ENCODE measurements around the gene RIMBP3B.
"Not testable (repeated sequence)": the region's sequence is repeated elsewhere in the genome, so short reads cannot be mapped to it uniquely, and the experiment has no call there.

The RIMBP3B gene

DNA sequence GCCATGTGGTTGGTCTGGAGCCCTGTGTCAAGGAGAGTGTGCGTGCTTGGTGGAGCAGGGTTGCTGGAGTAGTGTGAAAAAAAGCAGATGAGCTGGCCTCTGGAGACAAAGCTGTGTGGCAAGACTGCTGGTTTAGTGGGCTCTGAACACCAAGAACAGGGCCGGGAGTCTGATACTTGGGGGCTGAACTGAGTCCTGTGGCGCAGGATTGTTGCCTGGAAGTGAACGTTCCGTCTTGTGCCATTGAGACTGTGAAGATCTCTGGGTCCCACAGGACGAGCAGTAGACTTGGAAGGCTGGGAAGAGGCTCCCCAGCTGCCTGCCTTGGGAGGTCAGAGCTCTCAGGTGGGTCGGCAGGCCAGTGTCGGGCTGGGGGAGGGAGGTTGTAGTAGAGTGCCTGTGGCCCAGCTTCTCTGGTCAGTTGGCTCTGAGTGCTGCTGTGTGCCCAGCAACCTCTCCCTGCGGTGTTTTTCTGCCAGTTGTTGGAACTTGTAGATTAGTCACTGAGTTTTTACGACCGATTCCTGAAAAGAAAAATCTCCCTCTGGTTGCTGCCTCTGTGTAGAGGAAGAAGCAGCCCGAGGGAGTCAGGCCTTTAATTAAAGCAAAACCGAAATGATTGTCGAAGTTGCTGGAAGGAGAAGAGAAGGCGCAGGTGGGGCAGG is 35.6 kb downstream of the RIMBP3B start:
- DNase-seq = not testable (repeated sequence)

DNA sequence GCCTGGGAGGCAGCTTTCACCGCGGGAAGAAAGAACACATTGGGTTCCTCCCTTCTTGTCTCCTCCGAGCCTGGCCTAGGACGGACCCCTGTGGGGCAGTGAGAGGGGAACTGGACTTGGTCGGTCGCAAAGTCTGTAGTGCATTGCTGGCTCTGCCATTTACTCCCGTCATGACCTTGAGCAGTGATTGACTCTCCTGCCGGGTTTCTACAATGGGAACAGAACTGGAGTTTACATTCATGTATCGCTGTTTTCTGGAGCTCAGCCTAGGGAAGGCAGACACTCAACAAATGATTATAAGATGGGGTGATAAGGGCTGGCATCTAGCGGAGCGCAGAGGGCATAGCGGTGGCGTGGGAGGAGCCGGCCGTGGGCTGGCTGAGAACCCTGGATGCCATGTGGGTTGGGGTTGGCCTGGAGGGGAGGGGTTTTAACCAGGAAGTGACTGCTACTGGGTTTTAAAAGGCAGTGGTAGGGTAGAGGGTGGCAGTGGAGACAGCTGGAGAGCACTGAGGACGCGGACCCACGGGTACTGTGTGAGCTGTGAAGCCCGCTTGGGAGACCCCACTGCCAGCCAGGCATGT is 36.7 kb downstream of the RIMBP3B start:
- not testable (repeated sequence) for DNase-seq

DNA sequence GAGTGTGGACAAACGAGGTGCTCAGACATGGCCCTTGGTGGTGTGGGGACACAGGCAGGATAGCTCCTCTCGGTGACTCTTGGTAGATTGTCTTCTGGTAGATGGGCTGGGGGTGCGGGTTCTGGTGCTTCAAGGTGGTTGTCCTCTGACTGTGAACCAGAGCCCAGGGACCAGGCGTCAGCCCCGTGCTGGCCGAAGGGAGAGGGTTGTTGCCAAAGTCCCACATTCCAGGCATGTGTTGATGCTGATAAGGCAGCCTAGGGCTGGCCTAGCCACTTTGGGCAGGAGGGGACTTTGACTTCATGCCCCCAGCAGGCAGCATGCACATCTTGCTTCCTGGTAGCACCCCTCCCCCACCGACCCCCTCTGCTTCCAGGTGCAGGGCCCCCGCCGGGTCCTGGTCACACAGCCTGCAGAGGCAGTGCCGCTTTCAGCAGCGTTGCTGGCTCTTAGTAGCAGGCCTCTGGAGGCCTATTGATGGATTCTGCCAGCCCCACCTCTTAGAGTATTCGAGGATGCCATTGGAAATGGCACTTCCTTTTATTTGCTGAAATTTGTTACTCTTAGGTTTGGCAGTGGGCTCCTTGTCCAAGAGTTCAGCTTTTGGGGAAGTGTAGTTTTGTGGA is 40.6 kb downstream of the RIMBP3B start:
- not testable (repeated sequence) for DNase-seq

DNA sequence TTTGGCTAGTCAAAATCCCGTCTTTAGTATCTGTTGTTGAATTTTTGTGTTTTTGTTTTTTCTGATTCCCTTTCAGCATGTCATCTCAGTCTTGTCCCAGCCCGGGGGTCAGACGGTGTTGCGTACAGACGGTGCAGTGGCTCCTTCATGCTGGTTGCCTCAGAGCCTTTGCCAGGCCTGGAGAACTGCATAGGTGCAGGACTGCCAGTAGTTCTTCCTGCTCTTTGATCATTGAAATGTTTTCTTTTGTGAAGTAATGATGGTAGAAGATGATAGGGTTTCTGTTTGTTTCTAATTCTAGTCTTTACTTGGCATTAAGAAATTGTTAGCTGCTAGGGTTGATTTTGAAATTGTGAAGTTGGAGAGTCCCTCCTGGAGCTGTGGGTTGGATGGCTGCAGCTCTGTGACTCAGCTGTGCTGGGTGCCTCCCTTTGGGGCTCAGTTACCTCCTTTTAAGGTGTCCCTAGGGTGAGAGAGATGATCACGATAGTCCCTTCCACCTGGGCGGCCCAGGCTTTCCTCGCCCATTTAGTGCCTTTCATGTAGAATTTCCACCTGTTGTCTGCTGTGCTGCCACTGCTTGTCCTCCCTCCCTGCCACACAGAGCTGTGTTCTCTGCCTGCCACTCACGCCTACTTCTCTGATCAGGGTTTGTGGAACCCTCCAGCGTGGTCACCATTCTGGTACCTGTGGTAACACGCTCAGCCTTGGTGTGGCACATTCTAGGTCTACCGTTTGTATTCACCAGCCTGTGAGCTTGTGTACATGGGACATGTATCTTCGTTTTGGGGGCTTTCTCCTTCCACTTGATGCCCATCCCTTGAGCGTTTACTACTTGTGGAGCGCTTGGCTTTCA is 51.1 kb downstream of the RIMBP3B start:
- not testable (repeated sequence) for DNase-seq

DNA sequence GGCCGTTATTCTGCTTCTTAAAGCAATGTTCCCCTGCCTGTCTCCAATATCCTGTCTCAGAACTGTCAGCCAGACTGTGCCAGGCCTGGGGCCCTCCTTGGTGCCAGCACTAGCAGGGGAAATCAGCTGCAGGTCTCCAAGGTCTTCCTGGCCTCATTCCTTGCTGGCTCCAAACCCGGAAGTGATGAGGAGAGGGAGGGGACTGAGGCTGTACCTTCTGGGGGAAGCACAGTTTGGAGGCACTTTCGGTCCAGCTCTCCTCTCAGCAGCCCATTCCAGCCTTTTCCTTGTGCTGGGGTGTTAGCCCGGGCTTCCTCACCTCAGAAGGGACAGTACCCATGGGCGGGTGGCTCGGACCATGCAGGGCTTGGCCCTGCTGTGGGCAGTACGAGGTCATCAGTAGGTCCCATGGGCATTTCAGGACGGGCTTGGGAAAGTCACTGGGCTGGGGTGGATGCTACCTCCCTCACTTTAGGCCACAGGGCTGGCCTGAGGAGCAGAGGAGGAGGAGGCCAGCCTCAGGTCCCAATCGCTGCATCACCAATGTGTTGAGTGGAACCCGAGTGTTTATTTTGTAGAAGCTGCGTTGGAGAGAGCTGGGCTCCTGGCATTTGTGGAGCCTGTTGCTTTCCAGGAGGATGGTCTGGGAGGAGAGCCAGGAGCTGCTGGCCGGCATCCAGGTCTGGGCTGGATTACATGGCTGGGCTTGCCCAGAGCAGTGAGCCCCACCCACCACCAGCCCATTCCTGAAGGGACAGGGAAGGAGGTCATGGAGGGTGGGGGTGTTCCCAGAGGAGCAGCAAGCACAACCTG is 52.7 kb downstream of the RIMBP3B start:
- DNase-seq = not testable (repeated sequence)

DNA sequence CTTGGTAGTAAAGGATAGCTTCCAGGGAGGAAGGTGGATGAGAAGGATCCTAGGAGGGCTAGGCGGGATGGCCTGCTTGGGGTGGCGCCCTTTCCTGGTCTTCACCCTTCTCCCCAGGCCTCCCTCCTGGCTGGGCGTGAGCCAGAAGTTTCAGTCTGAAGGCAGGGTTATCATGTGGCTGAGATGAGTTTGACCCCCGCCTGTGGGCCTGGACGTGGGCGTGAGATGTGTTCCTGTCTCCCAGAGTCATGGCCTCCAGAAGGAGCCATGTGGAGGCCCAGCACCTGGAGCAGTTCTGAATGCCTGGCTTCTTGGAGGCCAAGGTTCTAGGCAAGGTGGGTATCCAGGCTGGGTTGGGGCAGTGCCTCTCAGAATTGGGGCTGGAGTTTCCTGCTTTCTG is 54.5 kb downstream of the RIMBP3B start:
- not testable (repeated sequence) for DNase-seq

All from NCI-H1436 (cell line).